Body of pancreas (tissue), 4 donors: ENCODE results near the gene LRRC45. TPM values are rescaled to one million over a fixed set of nuclear protein-coding genes. Genes with fewer than 3 reads are reported as not detected.

Experiments used
- ATAC-seq: fragments of 150-250 bp; one replicate; pipeline ENCODE4 v1.9.1; 2016
- DNase-seq, 4 donors: peaks; one replicate each; pipeline ENCODE4 v3.0.0-alpha.2; 2019
- H3K27ac ChIP-seq, 4 donors: fragments of 200-600 bp; sonication (generic); 1 replicate in 3 of 4; 2 replicates in 1 of 4; pipeline versions ENCODE4 v1.5.1 to v1.6.1; 2016 to 2019; ENCODE audit warnings: mild to moderate bottlenecking in 1 of 4, mixed read lengths in 1 of 4, moderate library complexity in 1 of 4
- H3K27me3 ChIP-seq, 2 donors: fragments of 200-600 bp; sonication (generic); one replicate each; pipeline ENCODE4 v1.6.0; 2016; ENCODE audit warnings: mild to moderate bottlenecking in 1 of 2
- H3K36me3 ChIP-seq, 2 donors: fragments of 200-600 bp; sonication (generic); replicated peaks in 1 of 2; 2 replicates each; pipeline ENCODE4 v1.5.1; 2016; ENCODE audit warnings: low read depth in 2 of 2; ENCODE audit not compliant: insufficient read depth in 1 of 2
- H3K4me1 ChIP-seq: fragments of 200-600 bp; sonication (generic); one replicate; pipeline ENCODE4 v1.6.0; 2016
- H3K4me3 ChIP-seq, 2 donors: fragments of 200-600 bp; sonication (generic); 1 replicate in 1 of 2; 2 replicates in 1 of 2; pipeline ENCODE4 v1.5.1; 2016 to 2019
- H3K9me3 ChIP-seq, 3 donors: fragments of 200-600 bp; sonication (generic); 1 replicate in 2 of 3; 2 replicates in 1 of 3; pipeline ENCODE4 v1.5.1; 2016
- POLR2A ChIP-seq, 3 donors: fragments of 450-650 bp; IDR thresholded peaks; one replicate each; pipeline ENCODE4 v1.6.1; 2016; ENCODE audit warnings: antibody characterized with exemption in 3 of 3, mild to moderate bottlenecking in 2 of 3
- WGBS, 2 donors: methylation state at CpG; one replicate each; pipeline ENCODE4 v1.1.5; 2017; 5-methylcytosine and 5-hydroxymethylcytosine counted together
- intact Hi-C: fragments of 100-400 bp; cut with DNase I; formaldehyde crosslinking; loops from one replicate; pipeline ENCODE4 v1.15.1; 2023
- total RNA-seq, 2 donors: library from RNA; depleted of rRNA; stranded (reverse); fragments of >200 nt; gene quantifications; one replicate each; pipeline ENCODE4 v1.1.0, GENCODE V29; 2016
- TF ChIP-seq, protein P1 (sequence below), 7 experiments: fragments of 450-650 bp in 4 of 7; fragments of 200-600 bp in 3 of 7; sonication (generic) in 3 of 7; IDR thresholded peaks; one replicate each; pipeline ENCODE4 v1.5.1; 2016 to 2019; ENCODE audit warnings: antibody characterized with exemption in 7 of 7

Gene LRRC45
- total RNA-seq, 2 donors from 2014 or later, result 8.0 to 36.3 TPM

DNA sequence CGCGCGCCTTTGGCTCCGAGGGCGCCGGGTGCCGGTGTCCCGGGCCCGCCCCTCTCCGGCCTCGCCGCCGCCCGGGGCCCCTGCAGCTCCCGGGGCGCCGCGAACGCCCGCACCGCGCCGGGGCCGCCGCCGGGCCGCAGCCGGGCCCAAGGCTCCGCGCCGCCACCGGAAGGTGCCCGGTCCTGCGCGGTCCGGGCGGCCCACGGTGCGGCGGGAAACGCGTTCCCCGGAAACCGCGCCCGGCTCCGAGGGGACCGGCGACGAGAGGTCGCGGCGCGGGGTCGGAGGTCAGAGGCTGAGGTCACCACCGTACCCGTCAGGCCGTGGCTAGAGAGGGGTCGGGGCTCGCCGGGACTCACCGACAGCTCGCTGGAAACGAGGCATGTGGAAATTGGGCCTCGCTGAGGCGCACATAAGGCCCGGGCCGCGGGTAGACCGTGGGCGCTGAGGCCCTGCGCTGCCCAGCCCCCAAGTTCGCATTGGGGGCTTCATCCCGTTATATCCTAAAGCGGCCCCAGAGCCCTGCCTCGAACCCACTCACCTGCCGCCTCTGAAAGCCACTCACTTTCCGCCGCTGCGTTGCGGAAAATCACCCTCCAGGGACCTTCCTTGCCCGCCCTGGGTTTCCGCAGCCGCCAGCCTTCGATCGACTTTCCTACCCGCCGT is 42.7 kb downstream of the LRRC45 start, which contains the start of gene DUS1L:
TSS of gene DUS1L (minus strand) at position 167 of the 666 bp plus-strand sequence. CDS start 745 bp downstream, outside the sequence.
- Histone ChIP-seq H3K36me3 (peaks cover 0 to 4% of the 10 kb centered on the region in 2 donors), H3K27ac (peak within 1 kb of the TSS; percentile 64 to 86 (median 70)), H3K27me3 (no peaks in the 10 kb centered on the region), H3K9me3 (no peaks in the 10 kb centered on the region), H3K4me3 (peak within 1 kb of the TSS; percentile 43 to 92), H3K4me1 (peaks cover 33% of the 10 kb centered on the region)
- WGBS, 2 donors, result 10 to 31% methylated on average over 25 to 70 of the region's 88 CpGs
- peak; percentile 62 to 72 (median 68) for DNase-seq
- ATAC-seq, result peak; percentile 92
- TF ChIP-seq, protein P1, sequence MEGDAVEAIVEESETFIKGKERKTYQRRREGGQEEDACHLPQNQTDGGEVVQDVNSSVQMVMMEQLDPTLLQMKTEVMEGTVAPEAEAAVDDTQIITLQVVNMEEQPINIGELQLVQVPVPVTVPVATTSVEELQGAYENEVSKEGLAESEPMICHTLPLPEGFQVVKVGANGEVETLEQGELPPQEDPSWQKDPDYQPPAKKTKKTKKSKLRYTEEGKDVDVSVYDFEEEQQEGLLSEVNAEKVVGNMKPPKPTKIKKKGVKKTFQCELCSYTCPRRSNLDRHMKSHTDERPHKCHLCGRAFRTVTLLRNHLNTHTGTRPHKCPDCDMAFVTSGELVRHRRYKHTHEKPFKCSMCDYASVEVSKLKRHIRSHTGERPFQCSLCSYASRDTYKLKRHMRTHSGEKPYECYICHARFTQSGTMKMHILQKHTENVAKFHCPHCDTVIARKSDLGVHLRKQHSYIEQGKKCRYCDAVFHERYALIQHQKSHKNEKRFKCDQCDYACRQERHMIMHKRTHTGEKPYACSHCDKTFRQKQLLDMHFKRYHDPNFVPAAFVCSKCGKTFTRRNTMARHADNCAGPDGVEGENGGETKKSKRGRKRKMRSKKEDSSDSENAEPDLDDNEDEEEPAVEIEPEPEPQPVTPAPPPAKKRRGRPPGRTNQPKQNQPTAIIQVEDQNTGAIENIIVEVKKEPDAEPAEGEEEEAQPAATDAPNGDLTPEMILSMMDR (IDR thresholded peaks at IDR 0.05), result peak in 1 of 7 experiments; percentile 0
- peak in 2 of 3 donors; percentile 33 to 39 for TF ChIP-seq POLR2A (IDR thresholded peaks at IDR 0.05)
- intact Hi-C loops, result no loop called here

DNA sequence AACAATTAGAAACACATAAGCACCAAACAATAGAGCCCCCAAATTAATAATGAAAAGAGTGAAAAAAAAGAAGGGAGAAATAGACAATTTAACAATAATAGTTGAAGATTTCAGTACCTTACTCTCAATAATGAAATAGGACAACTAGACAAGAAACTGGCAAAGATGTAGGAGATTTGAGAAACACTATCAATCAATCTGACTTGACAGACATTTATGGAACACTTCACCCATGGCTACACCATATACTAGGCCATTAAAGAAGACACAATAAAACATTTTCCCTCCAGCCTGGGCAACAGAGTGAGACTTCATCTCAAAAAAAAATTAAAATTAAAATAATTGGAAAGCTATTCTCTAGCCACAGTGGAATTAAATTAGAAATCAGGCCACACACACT is 47.5 kb downstream of the LRRC45 start:
- TF ChIP-seq POLR2A (IDR thresholded peaks at IDR 0.05), result no peak
- TF ChIP-seq, protein P1 (IDR thresholded peaks at IDR 0.05), result no peak
- ATAC-seq (no peak), DNase-seq (no peak)
- intact Hi-C loops, result no loop called here
- Histone ChIP-seq H3K27ac (no peak overlapping the region), H3K4me1 (peaks cover 9% of the 10 kb centered on the region), H3K9me3 (no peaks in the 10 kb centered on the region), H3K27me3 (no peaks in the 10 kb centered on the region), H3K4me3 (no peak overlapping the region), H3K36me3 (no peaks in the 10 kb centered on the region)

DNA sequence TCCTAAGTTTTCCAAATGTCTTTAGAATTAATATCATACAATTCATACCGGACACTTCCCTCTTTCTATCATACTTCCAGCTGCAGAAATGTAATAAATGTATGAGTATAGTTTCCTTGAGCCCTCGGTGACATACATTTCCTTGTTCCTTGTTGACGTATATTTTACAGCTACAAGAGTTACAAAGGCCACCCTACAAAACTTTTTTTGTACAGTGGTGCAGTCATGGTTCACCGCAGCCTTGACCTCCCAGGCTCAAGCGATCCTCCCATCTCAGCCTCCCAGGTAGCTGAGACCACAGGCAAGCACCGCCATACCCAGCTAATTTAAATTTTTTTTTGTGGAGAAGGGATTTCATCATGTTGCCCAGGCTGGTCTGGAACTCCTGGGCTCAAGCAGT is 49.7 kb downstream of the LRRC45 start:
- no peaks in the 10 kb centered on the region for H3K36me3 ChIP-seq
- TF ChIP-seq, protein P1 (IDR thresholded peaks at IDR 0.05), result no peak
- TF ChIP-seq POLR2A (IDR thresholded peaks at IDR 0.05), result no peak
- H3K4me3 ChIP-seq, result no peak overlapping the region
- ATAC-seq (no peak), DNase-seq (no peak)
- H3K27ac ChIP-seq, result no peak overlapping the region
- H3K27me3 ChIP-seq, result no peaks in the 10 kb centered on the region
- intact Hi-C loops, result no loop called here
- 79 to 82% methylated on average over 6 of the region's 6 CpGs for WGBS, 2 donors
- H3K9me3 ChIP-seq, result no peaks in the 10 kb centered on the region
- no peaks in the 10 kb centered on the region for H3K4me1 ChIP-seq

DNA sequence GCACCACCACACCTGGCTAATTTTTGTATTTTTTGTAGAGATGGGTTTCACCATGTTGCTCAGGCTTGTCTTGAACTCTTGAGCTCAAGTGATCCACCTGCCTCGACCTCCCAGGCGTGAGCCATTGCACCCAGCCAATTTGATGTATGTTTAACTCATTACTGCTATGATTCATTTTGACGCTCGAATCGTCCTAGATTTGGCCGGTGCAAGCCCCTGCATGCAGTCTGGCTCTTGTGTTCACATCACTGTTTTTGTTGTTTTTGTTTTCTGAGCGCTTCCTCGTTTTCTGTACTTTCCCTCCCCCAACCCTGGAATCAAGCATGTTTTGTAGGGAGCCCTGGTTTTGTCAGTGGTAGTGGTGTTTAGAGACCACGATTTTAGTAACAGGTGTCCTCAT is 50.3 kb downstream of the LRRC45 start:
- ATAC-seq (no peak), DNase-seq (no peak)
- WGBS, 2 donors, result 71 to 78% methylated on average over 9 of the region's 9 CpGs
- H3K9me3 ChIP-seq, result no peaks in the 10 kb centered on the region
- H3K4me3 ChIP-seq, result no peak overlapping the region
- no peak overlapping the region for H3K27ac ChIP-seq
- TF ChIP-seq, protein P1 (IDR thresholded peaks at IDR 0.05), result no peak
- no peak for TF ChIP-seq POLR2A (IDR thresholded peaks at IDR 0.05)
- H3K27me3 ChIP-seq, result no peaks in the 10 kb centered on the region
- no peaks in the 10 kb centered on the region for H3K36me3 ChIP-seq
- no peaks in the 10 kb centered on the region for H3K4me1 ChIP-seq
- intact Hi-C loops, result no loop called here
